GM12873 (cell line): Measurements from ENCODE around the gene KMO.

ENCODE experiments used
- CTCF ChIP-seq: IDR thresholded peaks from 2 replicates; pipeline ENCODE4 v1.5.1; 2012; ENCODE audit warnings: low read depth, mild to moderate bottlenecking, moderate library complexity, low read length, control low read depth; ENCODE audit not compliant: insufficient read depth; ENCODE audit errors: missing control alignments

Gene KMO

GRCh38 chr1:241638099-241638682, 106.0 kb downstream of the KMO start:
- no peak for TF ChIP-seq CTCF

GRCh38 chr1:241638909-241639622, 106.9 kb downstream of the KMO start:
- TF ChIP-seq CTCF: no peak

GRCh38 chr1:241639623-241640148, 107.5 kb downstream of the KMO start:
- TF ChIP-seq CTCF: peak; percentile 12

- no peak for TF ChIP-seq CTCF
Measured at GRCh38 chr1:241640149-241640866, 108.1 kb downstream of the KMO start, which contains the start of the genes CHML and OPN3. TSS of gene CHML (minus strand) at chr1:241640369. CDS start at chr1:241635766, 4,603 bp downstream. TSS of gene OPN3 (minus strand) at chr1:241640369. CDS start at chr1:241640254, 115 bp downstream.

- no peak for TF ChIP-seq CTCF
Measured at GRCh38 chr1:241640867-241641622, 108.9 kb downstream of the KMO start.

- no peak for TF ChIP-seq CTCF
Measured at GRCh38 chr1:241641773-241642592, 109.8 kb downstream of the KMO start.
